SK-N-SH treated with all-trans-retinoic acid at 6 μM for 48 hours (cell line): ENCODE measurements around the gene NPLOC4.

Experiments used
- CREB5 ChIP-seq: fragments of 250-450 bp; sonication (Bioruptor Pico); IDR thresholded peaks from 2 replicates; pipeline ENCODE4 v1.5.1; 2020; ENCODE audit warnings: low read depth, mild to moderate bottlenecking, moderate library complexity
- PPARA ChIP-seq: fragments of 250-450 bp; sonication (Bioruptor Pico); IDR thresholded peaks from 2 replicates; pipeline ENCODE4 v1.5.0; 2020; ENCODE audit warnings: mild to moderate bottlenecking, borderline replicate concordance
- RARB ChIP-seq: fragments of 250-450 bp; sonication (Bioruptor Pico); IDR thresholded peaks from 2 replicates; pipeline ENCODE4 v1.8.0; 2021; ENCODE audit warnings: mild to moderate bottlenecking, moderate library complexity
- TOX ChIP-seq: fragments of 250-450 bp; sonication (Bioruptor Pico); IDR thresholded peaks from 2 replicates; pipeline ENCODE4 v1.8.0; 2021; ENCODE audit warnings: mild to moderate bottlenecking, moderate library complexity, borderline replicate concordance
- TSHZ2 ChIP-seq: fragments of 250-450 bp; sonication (Bioruptor Pico); IDR thresholded peaks from 2 replicates; pipeline ENCODE4 v1.5.0; 2020; ENCODE audit warnings: mild to moderate bottlenecking, moderate library complexity
- ZFP30 ChIP-seq: fragments of 450-650 bp; formaldehyde crosslinking; IDR thresholded peaks from 2 replicates; pipeline ENCODE4 v1.5.0; 2022; ENCODE audit warnings: mild to moderate bottlenecking, moderate library complexity
- ZNF8 ChIP-seq: fragments of 450-650 bp; formaldehyde crosslinking; IDR thresholded peaks from 2 replicates; pipeline ENCODE4 v1.5.0; 2020; ENCODE audit warnings: mild to moderate bottlenecking, moderate library complexity

GRCh38 chr17:81644976-81645952, 8.4 kb upstream of the NPLOC4 start:
- no peak for TF ChIP-seq RARB (CRISPR knock-in tag)
- no peak for TF ChIP-seq TOX (CRISPR knock-in tag)
- TF ChIP-seq TSHZ2 (CRISPR knock-in tag), result no peak
- TF ChIP-seq ZNF8 (CRISPR knock-in tag), result no peak
- no peak for TF ChIP-seq PPARA
- TF ChIP-seq ZFP30 (CRISPR knock-in tag), result no peak
- TF ChIP-seq CREB5 (CRISPR knock-in tag), result no peak
